Activated T-cell treated with anti-CD3 and anti-CD28 coated beads, Interleukin-2, amount 50 U/mL, for 4 hours (primary cell): ENCODE data around the gene CPA5. TPM values are rescaled to one million over a fixed set of nuclear protein-coding genes. Genes with fewer than 3 reads are reported as not detected.

ENCODE experiments used
- ATAC-seq, 2 donors: fragments of 200-7000 bp; cut with Tn5 transposase; one replicate each; pipeline ENCODE4 v1.10.0; 2021
- DNase-seq: peaks from one replicate; pipeline ENCODE4 v3.0.0-alpha.2; 2020
- H3K27me3 Mint-ChIP-seq: one replicate; pipeline ENCODE4 v1.8.0; 2021; ENCODE audit warnings: low read depth, mixed read lengths
- H3K36me3 Mint-ChIP-seq: one replicate; pipeline ENCODE4 v1.8.0; 2022; ENCODE audit warnings: mixed read lengths; ENCODE audit not compliant: insufficient read depth
- H3K4me1 Mint-ChIP-seq: one replicate; pipeline ENCODE4 v1.8.0; 2021; ENCODE audit warnings: low read depth, mixed read lengths
- H3K4me3 Mint-ChIP-seq: one replicate; pipeline ENCODE4 v1.8.0; 2021; ENCODE audit warnings: mild to moderate bottlenecking, moderate library complexity, mixed read lengths
- H3K9me3 Mint-ChIP-seq: one replicate; pipeline ENCODE4 v1.8.0; 2021; ENCODE audit warnings: mixed read lengths
- total RNA-seq, 3 donors: library from RNA; stranded (reverse); gene quantifications; one replicate each; pipeline ENCODE4 v1.2.1, GENCODE V29; 2021

CPA5 gene
- total RNA-seq, 3 donors from 2014 or later, result 1.0 TPM; not detected in 2

GRCh38 chr7:130398526-130399090 lies 54.0 kb downstream of the CPA5 start:
- ATAC-seq, result no peak
- H3K4me3 Mint-ChIP-seq, result no peak overlapping the region
- peaks cover 24% of the 10 kb centered on the region for H3K36me3 Mint-ChIP-seq
- DNase-seq, result no peak
- H3K4me1 Mint-ChIP-seq, result peaks cover 12% of the 10 kb centered on the region
- no peaks in the 10 kb centered on the region for H3K9me3 Mint-ChIP-seq
- no peaks in the 10 kb centered on the region for H3K27me3 Mint-ChIP-seq

DNA sequence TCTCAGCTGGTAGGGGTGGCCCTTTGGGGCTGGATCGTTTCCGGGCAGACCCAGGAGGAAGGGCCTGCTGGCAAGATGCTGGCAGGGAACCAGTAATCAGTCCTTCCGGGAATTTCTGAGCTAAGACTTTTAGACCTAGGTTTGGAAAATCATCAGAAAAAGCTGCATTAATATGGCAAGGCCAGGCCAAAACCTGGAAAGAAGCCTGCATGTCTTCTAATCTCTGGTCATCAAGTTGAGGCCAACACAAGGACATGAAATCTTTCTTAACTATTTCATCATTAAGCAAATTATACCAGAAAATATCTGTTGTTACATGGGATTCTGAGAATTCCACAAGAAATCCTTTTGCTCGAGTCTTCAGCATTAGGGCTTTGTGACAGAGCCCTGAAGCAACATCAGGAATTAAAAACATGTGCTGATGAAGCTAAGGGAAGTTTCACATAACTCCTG lies 55.5 kb downstream of the CPA5 start:
- ATAC-seq (no peak), DNase-seq (no peak)
- Mint-ChIP-seq H3K9me3 (no peaks in the 10 kb centered on the region), H3K27me3 (no peaks in the 10 kb centered on the region), H3K4me1 (no peaks in the 10 kb centered on the region), H3K4me3 (no peak overlapping the region), H3K36me3 (peaks cover 29% of the 10 kb centered on the region)

DNA sequence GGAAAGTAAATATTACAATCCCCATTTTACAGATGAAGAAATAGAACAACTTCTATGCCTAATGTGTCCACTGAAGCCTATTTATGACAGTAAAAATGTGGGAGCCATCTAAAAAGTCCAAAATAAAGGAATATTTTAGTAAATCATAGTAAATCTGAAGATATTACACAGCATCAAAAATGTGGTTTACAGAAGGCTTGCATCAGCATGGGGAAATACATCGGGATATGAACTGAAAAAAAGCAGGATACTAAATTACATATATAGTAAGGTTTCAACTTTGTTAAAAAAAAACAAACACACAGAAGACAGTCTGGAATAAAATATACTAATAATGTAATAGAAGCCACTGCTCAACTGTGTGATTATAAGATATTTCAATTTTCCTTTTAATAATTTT lies 56.5 kb downstream of the CPA5 start:
- H3K27me3 Mint-ChIP-seq, result no peaks in the 10 kb centered on the region
- H3K4me1 Mint-ChIP-seq, result no peaks in the 10 kb centered on the region
- no peak overlapping the region for H3K4me3 Mint-ChIP-seq
- ATAC-seq, result no peak
- DNase-seq, result no peak
- no peaks in the 10 kb centered on the region for H3K9me3 Mint-ChIP-seq
- H3K36me3 Mint-ChIP-seq, result peaks cover 29% of the 10 kb centered on the region

DNA sequence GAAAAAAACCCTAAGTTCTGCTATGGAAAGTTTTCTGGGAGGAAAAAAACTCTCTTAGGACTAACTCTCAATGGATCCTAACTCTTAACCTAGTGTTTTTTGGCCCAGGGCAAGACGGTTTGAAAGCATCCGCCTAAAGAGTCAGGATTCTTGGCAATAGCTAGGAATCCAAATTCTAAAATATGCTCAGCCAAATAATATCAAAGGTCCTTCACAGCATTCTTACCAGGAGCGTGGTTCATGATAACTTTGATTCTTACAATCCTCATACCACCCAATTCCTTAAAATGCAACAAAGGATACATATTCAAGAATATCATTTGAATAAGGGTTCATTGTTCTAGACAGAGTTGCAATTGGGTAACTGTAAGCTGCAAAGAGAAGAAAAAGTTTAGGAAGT lies 57.0 kb downstream of the CPA5 start:
- H3K27me3 Mint-ChIP-seq, result no peaks in the 10 kb centered on the region
- no peaks in the 10 kb centered on the region for H3K4me1 Mint-ChIP-seq
- no peak overlapping the region for H3K4me3 Mint-ChIP-seq
- ATAC-seq, result no peak
- no peaks in the 10 kb centered on the region for H3K9me3 Mint-ChIP-seq
- no peak for DNase-seq
- H3K36me3 Mint-ChIP-seq, result peaks cover 29% of the 10 kb centered on the region

GRCh38 chr7:130405003-130405402 lies 60.4 kb downstream of the CPA5 start:
- H3K27me3 Mint-ChIP-seq, result no peaks in the 10 kb centered on the region
- DNase-seq (no peak), ATAC-seq (no peak)
- no peaks in the 10 kb centered on the region for H3K9me3 Mint-ChIP-seq
- no peaks in the 10 kb centered on the region for H3K4me1 Mint-ChIP-seq
- no peak overlapping the region for H3K4me3 Mint-ChIP-seq
- peaks cover 24% of the 10 kb centered on the region for H3K36me3 Mint-ChIP-seq

- Mint-ChIP-seq H3K36me3 (peaks cover 6% of the 10 kb centered on the region), H3K4me1 (peaks cover 4% of the 10 kb centered on the region), H3K9me3 (no peaks in the 10 kb centered on the region), H3K27me3 (no peaks in the 10 kb centered on the region), H3K4me3 (no peak overlapping the region)
- DNase-seq (no peak), ATAC-seq (no peak)
These were observed 64.6 kb downstream of the CPA5 start for GRCh38 chr7:130409067-130409711.

DNA sequence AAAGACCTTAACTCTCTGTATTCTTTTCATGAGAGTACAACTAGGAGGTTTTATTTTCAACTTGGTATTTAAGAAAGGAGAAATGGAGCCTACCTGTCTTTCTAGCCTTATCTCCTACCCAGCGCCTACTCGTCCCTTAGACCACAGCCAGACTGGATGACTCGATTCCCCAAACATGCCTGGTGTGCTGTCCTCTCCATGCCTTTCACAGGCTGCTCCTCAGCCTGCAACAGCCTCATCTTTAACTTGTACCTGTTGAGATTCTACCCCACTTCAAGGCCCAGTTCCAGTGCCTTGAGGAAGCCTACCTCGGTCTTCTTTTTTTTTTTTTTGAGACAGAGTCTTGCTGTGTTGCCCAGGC lies 65.1 kb downstream of the CPA5 start:
- peaks cover 7% of the 10 kb centered on the region for H3K4me1 Mint-ChIP-seq

GRCh38 chr7:130410868-130411541 lies 66.4 kb downstream of the CPA5 start:
- no peaks in the 10 kb centered on the region for H3K9me3 Mint-ChIP-seq
- DNase-seq (no peak), ATAC-seq (no peak)
- H3K27me3 Mint-ChIP-seq, result no peaks in the 10 kb centered on the region
- no peak overlapping the region for H3K4me3 Mint-ChIP-seq
- peaks cover 18% of the 10 kb centered on the region for H3K4me1 Mint-ChIP-seq
- peaks cover 5% of the 10 kb centered on the region for H3K36me3 Mint-ChIP-seq

More for the DNA sequence above, 65.1 kb downstream of the CPA5 start:
- ATAC-seq (no peak), DNase-seq (no peak)
- H3K4me3 Mint-ChIP-seq, result no peak overlapping the region
- peaks cover 5% of the 10 kb centered on the region for H3K36me3 Mint-ChIP-seq
- no peaks in the 10 kb centered on the region for H3K27me3 Mint-ChIP-seq
- no peaks in the 10 kb centered on the region for H3K9me3 Mint-ChIP-seq

- Mint-ChIP-seq H3K36me3 (peaks cover 5% of the 10 kb centered on the region), H3K27me3 (no peaks in the 10 kb centered on the region), H3K4me1 (peaks cover 40% of the 10 kb centered on the region), H3K4me3 (no peak overlapping the region), H3K9me3 (no peaks in the 10 kb centered on the region)
- ATAC-seq (no peak), DNase-seq (no peak)
These were observed 68.6 kb downstream of the CPA5 start for GRCh38 chr7:130413201-130413600.

DNA sequence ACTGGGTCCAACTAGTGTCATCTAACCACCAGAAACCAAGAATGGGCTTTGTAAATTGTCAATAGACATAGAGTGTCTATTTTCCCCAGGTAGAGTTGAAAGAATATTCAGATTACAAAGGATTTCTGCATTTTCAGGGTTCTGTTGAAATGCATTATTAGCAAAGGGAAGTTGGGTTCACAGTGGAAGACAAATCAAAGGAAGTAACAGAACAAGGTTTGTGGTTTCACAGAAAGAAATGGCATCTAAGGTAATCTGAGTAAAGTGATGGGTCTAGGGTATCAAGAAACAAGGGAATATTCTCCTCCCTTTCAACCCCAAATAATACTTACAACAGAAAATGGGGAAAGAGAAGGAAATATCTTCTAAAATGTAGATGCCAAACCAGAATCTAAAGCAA lies 70.4 kb downstream of the CPA5 start:
- no peak overlapping the region for H3K4me3 Mint-ChIP-seq
- no peaks in the 10 kb centered on the region for H3K27me3 Mint-ChIP-seq
- ATAC-seq, result no peak
- H3K9me3 Mint-ChIP-seq, result no peaks in the 10 kb centered on the region
- peaks cover 50% of the 10 kb centered on the region for H3K4me1 Mint-ChIP-seq
- DNase-seq, result no peak
- peaks cover 5% of the 10 kb centered on the region for H3K36me3 Mint-ChIP-seq

DNA sequence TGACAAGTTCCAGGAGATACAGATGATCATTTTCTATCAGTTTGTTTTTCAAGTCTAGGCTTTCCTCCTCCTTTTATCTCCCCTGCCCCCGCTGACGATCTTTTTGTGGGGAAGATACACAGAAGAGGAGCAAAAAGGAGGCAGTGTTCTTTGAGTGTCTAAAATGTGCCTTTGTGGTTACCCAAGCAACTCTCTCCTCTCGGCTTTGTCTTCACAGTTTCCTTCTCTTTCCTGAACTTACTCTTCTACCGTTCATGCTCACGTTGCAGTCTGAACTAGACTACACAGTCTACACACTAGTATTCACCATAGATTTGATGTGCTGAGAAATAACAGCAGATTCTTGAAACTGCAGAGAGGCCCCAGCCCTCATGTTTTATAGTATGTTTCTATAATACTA lies 72.6 kb downstream of the CPA5 start:
- Mint-ChIP-seq H3K36me3 (peaks cover 4% of the 10 kb centered on the region), H3K4me1 (peaks cover 59% of the 10 kb centered on the region), H3K4me3 (peak overlapping the region; percentile 57), H3K9me3 (no peaks in the 10 kb centered on the region), H3K27me3 (no peaks in the 10 kb centered on the region)
- ATAC-seq, result peak; percentile 58 to 62
- no peak for DNase-seq

DNA sequence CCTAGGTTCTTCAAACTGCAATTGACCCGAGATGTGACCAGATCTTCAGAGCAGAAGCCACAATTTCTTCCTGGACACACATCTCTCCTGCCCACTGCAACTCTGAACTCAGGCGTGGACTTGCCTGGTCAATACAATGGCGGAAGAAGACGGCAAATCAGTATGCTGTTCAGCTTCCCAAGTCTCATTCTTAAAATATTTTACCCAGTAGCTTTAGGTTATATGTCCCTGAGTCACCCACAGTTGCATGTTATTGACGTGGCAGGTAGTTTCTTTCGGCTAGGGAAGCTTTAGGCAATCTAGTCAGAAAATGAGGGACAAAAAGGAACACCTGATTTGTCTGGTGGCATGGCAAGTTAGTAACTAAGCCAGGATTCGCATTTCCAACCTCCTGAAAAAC lies 73.7 kb downstream of the CPA5 start:
- ATAC-seq (no peak), DNase-seq (no peak)
- H3K9me3 Mint-ChIP-seq, result no peaks in the 10 kb centered on the region
- peaks cover 64% of the 10 kb centered on the region for H3K4me1 Mint-ChIP-seq
- no peak overlapping the region for H3K4me3 Mint-ChIP-seq
- H3K36me3 Mint-ChIP-seq, result peaks cover 4% of the 10 kb centered on the region
- no peaks in the 10 kb centered on the region for H3K27me3 Mint-ChIP-seq
